LNCaP clone FGC (cell line): ENCODE data around the gene PRR30.
"Not testable (repeated sequence)": the region's sequence is repeated elsewhere in the genome, so short reads cannot be mapped to it uniquely, and the experiment has no call there.

Source experiments
- DNase-seq: peaks from one replicate; pipeline ENCODE4 v3.0.0-alpha.2; 2011; ENCODE audit warnings: low read depth
- H3K4me3 ChIP-seq: 2 replicates; pipeline ENCODE4 v1.5.1; 2011; ENCODE audit warnings: mild to moderate bottlenecking, low read depth, low read length, control low read depth
- TF ChIP-seq, protein P1 (sequence below): IDR thresholded peaks from 2 replicates; pipeline ENCODE4 v1.5.1; 2012; ENCODE audit warnings: mild to moderate bottlenecking; ENCODE audit not compliant: control insufficient read depth, insufficient read depth; ENCODE audit errors: extremely low read depth

Gene PRR30

DNA sequence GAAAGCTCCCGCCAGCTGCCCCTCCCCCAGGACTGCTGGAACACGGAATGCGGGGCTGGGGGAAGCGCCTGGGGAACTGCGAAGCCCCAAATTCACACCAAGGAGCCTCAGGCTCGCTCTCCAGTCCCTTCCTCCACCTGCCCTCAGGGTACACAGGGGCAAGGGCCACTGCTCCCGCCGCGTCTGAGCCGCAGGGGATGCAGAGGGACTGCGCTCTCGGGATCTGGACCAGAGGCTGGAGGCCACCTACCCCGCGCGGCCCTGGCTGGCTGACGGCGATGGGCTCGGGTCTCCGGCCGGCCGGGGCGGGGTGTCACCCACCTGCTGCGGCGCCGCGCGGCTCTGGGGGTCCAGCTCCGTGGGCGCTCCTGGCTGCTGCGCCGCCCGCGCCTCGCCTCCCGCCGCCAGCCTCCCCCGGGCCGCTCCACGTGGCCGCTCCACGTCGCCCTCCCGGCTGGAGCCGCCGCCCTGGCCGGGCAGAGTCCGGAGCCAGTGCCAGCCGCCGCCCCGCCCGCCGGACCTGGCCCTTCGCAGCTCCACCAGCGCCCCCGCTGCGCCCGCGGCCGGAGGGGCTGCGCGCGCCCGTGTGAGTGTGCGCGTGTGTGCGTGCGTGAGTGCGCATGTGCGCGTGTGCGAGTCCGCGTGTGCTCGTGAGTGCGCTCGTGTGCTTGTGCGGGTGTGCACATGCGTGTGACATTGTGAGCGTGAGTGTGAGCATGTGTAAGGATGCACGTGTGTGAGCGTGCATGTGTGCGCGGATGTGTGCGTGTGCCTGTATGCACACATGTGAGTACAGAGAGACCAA, 20.5 kb downstream of the PRR30 start, which contains the start of gene CGREF1:
Gene CGREF1, minus strand, starts transcription at position 604 of the 805 bp plus-strand sequence. CDS start 14,762 bp downstream, outside the sequence.
- TF ChIP-seq, protein P1, sequence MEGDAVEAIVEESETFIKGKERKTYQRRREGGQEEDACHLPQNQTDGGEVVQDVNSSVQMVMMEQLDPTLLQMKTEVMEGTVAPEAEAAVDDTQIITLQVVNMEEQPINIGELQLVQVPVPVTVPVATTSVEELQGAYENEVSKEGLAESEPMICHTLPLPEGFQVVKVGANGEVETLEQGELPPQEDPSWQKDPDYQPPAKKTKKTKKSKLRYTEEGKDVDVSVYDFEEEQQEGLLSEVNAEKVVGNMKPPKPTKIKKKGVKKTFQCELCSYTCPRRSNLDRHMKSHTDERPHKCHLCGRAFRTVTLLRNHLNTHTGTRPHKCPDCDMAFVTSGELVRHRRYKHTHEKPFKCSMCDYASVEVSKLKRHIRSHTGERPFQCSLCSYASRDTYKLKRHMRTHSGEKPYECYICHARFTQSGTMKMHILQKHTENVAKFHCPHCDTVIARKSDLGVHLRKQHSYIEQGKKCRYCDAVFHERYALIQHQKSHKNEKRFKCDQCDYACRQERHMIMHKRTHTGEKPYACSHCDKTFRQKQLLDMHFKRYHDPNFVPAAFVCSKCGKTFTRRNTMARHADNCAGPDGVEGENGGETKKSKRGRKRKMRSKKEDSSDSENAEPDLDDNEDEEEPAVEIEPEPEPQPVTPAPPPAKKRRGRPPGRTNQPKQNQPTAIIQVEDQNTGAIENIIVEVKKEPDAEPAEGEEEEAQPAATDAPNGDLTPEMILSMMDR: no peak
- DNase-seq: no peak
- peak within 1 kb of the TSS; percentile 69 for H3K4me3 ChIP-seq

DNA sequence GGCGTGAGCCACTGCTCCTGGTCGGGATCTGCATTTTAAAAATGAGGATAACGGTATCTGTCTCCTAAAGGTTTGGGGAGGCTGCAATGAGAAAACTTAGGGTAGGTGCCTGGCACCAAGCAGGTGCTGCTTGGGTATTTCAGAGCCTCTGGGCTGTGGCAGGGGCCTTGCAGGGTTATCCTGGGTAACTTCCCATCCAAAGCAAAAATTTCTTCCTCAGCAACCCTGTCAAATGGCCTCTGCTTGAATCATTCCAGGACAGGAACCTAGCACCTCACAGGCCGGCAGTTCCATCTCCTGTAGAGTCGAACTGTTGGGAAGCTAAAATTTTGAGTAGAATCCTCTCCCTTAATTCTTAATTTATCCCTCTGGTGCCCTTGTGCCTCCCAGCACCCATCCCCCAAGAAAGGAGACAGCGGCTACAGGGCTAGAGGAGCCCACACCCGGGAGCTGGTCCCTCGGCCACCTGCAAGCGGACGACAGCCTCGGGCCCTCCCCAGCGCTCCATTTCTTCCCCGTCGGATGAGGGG, 21.1 kb downstream of the PRR30 start:
- DNase-seq: no peak
- H3K4me3 ChIP-seq: peak overlapping the region; percentile 69
- TF ChIP-seq, protein P1: no peak

DNA sequence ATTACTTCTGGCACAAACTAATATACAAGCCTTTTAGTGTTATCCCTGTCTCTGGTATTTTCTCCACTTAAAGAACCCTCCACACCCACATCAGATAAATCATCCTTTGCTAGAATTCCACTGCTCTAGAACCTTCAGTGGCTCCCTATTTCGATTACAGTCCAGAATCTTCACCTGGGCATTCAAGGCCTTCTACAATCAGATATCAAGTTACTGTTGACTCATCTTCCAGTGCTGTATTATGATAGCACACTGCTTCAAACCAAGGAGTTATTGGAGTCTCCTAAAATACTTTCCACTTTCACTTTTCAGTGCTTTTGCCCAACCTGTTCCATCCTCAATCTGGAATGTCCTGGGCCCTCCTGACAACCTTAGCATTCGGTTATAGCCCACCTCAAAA, 23.7 kb downstream of the PRR30 start:
- no peak for DNase-seq
- TF ChIP-seq, protein P1: no peak

DNA sequence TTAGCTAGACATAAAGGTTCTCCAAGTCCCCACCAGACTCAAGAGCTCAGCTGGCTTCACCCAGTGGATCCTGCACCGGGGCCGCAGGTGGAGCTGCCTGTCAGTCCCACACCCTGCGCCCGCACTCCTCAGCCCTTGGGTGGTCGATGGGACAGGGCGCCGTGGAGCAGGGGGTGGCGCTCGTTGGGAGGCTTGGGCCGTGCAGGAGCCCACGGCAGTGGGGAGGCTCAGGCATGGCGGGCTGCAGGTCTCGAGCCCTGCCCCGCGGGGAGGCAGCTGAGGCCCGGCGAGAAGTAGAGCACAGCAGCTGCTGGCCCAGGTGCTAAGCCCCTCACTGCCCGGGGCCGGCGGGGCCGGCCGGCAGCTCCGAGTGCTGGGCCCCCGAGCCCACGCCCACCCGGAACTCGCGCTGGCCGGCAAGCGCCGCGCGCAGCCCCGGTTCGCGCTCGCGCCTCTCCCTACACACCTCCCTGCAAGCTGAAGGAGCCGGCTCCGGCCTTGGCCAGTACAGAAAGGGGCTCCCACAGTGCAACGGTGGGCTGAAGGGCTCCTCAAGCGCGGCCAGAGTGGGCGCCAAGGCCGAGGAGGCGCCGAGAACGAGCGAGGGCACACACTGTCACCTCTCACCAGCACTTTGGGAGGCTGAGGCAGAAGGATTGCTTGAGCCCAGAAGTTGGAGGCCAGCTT, 27.7 kb downstream of the PRR30 start:
- not testable (repeated sequence) for H3K4me3 ChIP-seq

More for the DNA sequence above, 23.7 kb downstream of the PRR30 start:
- H3K4me3 ChIP-seq: no peak overlapping the region

DNA sequence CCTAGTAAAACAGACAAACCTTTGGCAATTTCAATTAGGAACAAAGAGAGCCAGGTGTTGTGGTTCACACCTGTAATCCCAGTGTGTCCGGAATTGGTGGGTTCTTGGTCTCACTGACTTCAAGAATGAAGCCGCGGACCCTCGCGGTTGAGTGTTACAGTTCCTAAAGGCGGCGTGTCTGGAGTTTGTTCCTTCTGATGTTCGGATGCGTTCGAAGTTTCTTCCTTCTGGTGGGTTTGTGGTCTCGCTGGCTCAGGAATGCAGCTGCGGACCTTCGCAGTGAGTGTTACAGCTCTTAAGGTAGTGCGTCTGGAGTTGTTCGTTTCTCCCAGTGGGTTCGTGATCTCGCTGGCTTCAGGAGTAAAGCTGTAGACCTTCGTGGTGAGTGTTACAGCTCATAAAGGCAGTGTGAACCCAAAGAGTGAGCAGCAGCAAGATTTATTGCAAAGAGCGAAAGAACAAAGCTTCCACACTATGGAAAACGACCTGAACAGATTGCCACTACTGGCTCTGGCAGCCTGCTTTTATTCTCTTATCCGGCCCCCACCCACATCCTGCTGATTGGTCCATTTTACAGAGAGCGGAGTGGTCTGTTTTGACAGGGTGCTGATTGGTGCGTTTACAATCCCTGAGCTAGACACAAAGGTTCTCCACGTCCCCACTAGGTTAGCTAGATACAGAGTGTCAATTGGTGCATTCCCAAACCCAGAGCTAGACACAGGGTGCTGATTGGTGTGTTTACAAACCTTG, 28.4 kb downstream of the PRR30 start:
- not testable (repeated sequence) for DNase-seq, H3K4me3 ChIP-seq

More for the DNA sequence above, 27.7 kb downstream of the PRR30 start:
- DNase-seq: not testable (repeated sequence)

DNA sequence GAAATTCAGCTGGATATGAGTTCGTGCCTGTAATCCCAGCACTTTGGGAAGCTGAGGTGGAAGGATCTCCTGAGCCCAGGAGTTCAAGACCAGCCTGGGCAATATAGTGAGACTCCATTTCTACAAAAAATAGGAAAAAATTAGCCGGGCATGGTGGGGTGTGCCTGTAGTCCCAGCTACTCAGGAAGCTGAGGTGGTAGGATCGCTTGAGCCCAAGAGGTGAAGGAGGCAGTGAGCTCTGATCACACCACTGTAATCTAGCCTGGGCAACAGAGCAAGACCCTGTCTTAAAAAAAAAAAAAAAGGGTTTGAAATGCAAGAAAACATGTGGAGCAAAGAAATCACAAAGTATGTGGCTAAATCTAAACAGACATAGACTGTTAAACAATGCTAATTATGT, 30.1 kb downstream of the PRR30 start:
- no peak for DNase-seq
- H3K4me3 ChIP-seq: no peak overlapping the region
- TF ChIP-seq, protein P1: no peak

DNA sequence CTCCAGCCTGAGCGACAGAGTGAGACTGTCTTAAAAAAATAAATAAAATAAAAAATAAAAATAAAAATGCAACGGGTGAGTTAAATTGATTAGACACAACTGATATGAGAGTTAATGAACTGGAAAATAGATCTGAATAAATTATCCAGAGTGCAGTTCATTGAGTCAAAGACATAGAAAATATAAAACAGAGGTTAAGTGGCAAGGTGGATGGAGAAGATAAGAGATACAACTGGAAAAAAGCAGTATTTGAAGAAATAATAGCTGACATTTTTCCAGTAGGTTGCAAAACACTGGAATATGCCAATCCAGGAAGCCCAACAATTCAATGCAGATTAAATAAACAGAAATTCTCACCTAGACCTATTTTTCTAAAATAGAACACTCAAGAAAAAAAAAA, 31.0 kb downstream of the PRR30 start:
- DNase-seq: no peak
- TF ChIP-seq, protein P1: no peak
- H3K4me3 ChIP-seq: no peak overlapping the region
